Measurements from ENCODE around the gene PCCB.

DNA sequence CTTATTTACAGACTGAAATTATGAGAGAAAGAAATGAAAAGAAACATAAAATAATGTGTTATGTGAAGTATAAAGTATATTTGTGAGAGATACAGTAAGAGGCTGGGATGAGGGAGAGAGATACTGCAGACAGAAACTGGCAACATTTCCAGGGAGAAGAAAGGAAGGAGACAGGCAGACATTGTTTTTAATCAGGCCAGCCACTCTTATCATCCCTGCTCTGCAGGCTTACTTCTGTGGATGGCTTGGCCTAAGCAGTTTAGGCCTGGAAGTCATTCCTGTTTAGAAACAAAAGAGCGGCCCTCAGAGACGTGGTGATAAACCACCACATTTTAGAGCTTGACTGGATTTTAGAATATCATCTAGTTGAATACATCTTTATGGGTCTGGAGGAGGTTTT, 12.4 kb downstream of the PCCB start:
- TF ChIP-seq, protein P1, sequence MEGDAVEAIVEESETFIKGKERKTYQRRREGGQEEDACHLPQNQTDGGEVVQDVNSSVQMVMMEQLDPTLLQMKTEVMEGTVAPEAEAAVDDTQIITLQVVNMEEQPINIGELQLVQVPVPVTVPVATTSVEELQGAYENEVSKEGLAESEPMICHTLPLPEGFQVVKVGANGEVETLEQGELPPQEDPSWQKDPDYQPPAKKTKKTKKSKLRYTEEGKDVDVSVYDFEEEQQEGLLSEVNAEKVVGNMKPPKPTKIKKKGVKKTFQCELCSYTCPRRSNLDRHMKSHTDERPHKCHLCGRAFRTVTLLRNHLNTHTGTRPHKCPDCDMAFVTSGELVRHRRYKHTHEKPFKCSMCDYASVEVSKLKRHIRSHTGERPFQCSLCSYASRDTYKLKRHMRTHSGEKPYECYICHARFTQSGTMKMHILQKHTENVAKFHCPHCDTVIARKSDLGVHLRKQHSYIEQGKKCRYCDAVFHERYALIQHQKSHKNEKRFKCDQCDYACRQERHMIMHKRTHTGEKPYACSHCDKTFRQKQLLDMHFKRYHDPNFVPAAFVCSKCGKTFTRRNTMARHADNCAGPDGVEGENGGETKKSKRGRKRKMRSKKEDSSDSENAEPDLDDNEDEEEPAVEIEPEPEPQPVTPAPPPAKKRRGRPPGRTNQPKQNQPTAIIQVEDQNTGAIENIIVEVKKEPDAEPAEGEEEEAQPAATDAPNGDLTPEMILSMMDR (conservative IDR thresholded peaks at IDR 0.05), result no peak
- TF ChIP-seq ZFX (IDR thresholded peaks at IDR 0.05), result no peak
